Stimulated activated CD8-positive, alpha-beta memory T cell treated with anti-CD3 and anti-CD28 coated beads, Interleukin-4, amount 100 ng/mL, for 1 hour (primary cell): ENCODE results near the gene PHC3.
"Not testable (repeated sequence)": the region's sequence is repeated elsewhere in the genome, so short reads cannot be mapped to it uniquely, and the experiment has no call there.

Experiments used
- DNase-seq, 2 donors: peaks; one replicate each; pipeline ENCODE4 v3.0.0-alpha.2; 2020; ENCODE audit warnings: low read depth in 2 of 2, low spot score in 1 of 2

PHC3 gene

GRCh38 chr3:170180908-170181885, at the start of gene PHC3:
TSS of gene PHC3 (minus strand) at chr3:170181733. CDS start at chr3:170181715, 18 bp downstream.
- DNase-seq = peak; percentile 82 to 88

- no peak for DNase-seq
Measured at GRCh38 chr3:170228093-170228766, 46.7 kb upstream of the PHC3 start.

GRCh38 chr3:170226426-170226960, 45.0 kb upstream of the PHC3 start:
- DNase-seq = no peak

GRCh38 chr3:170225166-170225565, 43.6 kb upstream of the PHC3 start:
- DNase-seq = no peak

GRCh38 chr3:170222647-170223541, 41.4 kb upstream of the PHC3 start:
- DNase-seq = peak; percentile 1 to 3

- peak; percentile 58 to 74 for DNase-seq
Measured at GRCh38 chr3:170221924-170222646, 40.6 kb upstream of the PHC3 start, which contains the start of gene PRKCI. TSS of gene PRKCI (plus strand) at chr3:170222424. CDS start at chr3:170222670, 246 bp downstream.

- no peak for DNase-seq
Measured at GRCh38 chr3:170220871-170221270, 39.3 kb upstream of the PHC3 start.

- DNase-seq = no peak
Measured at GRCh38 chr3:170219850-170220249, 38.3 kb upstream of the PHC3 start.

- DNase-seq = no peak
Measured at GRCh38 chr3:170211668-170212067, 30.1 kb upstream of the PHC3 start.

- DNase-seq = no peak
Measured at GRCh38 chr3:170207717-170208116, 26.2 kb upstream of the PHC3 start.

- not testable (repeated sequence) for DNase-seq
Measured at GRCh38 chr3:170206164-170206762, 24.7 kb upstream of the PHC3 start.

GRCh38 chr3:170205302-170205701, 23.8 kb upstream of the PHC3 start:
- DNase-seq = no peak

GRCh38 chr3:170204509-170204908, 23.0 kb upstream of the PHC3 start:
- no peak for DNase-seq

GRCh38 chr3:170204023-170204472, 22.5 kb upstream of the PHC3 start:
- DNase-seq = no peak

- DNase-seq = no peak
Measured at GRCh38 chr3:170203457-170203856, 21.9 kb upstream of the PHC3 start.

GRCh38 chr3:170201527-170201926, 20.0 kb upstream of the PHC3 start:
- no peak for DNase-seq

GRCh38 chr3:170200987-170201386, 19.5 kb upstream of the PHC3 start:
- DNase-seq = no peak

- no peak for DNase-seq
Measured at GRCh38 chr3:170196833-170197232, 15.3 kb upstream of the PHC3 start.

GRCh38 chr3:170195759-170196158, 14.2 kb upstream of the PHC3 start:
- not testable (repeated sequence) for DNase-seq
